ENCODE results near the gene CDYL.

CDYL gene

GRCh38 chr6:4890627-4891026 lies 114.4 kb downstream of the CDYL start:
- H3K4me3 ChIP-seq (replicated peaks; ENCODE audit: low read depth, low read length) = no peak overlapping the region
- DNase-seq (ENCODE audit: extremely low read depth, low read depth) = no peak
- TF ChIP-seq CTCF (IDR thresholded peaks at IDR 0.05; ENCODE audit: low read depth, low read length, missing control alignments) = no peak

- H3K4me3 ChIP-seq (replicated peaks; ENCODE audit: low read depth, low read length) = no peak overlapping the region
Observed at GRCh38 chr6:4891141-4891540, 114.9 kb downstream of the CDYL start.

GRCh38 chr6:4892785-4893485 lies 116.7 kb downstream of the CDYL start:
- no peak for TF ChIP-seq CTCF (IDR thresholded peaks at IDR 0.05; ENCODE audit: low read depth, low read length, missing control alignments)
- no peak overlapping the region for H3K4me3 ChIP-seq (replicated peaks; ENCODE audit: low read depth, low read length)
- DNase-seq (ENCODE audit: extremely low read depth, low read depth) = no peak

More at GRCh38 chr6:4891141-4891540, 114.9 kb downstream of the CDYL start:
- no peak for DNase-seq (ENCODE audit: extremely low read depth, low read depth)
- no peak for TF ChIP-seq CTCF (IDR thresholded peaks at IDR 0.05; ENCODE audit: low read depth, low read length, missing control alignments)

- no peak overlapping the region for H3K4me3 ChIP-seq (replicated peaks; ENCODE audit: low read depth, low read length)
- no peak for DNase-seq (ENCODE audit: extremely low read depth, low read depth)
- TF ChIP-seq CTCF (IDR thresholded peaks at IDR 0.05; ENCODE audit: low read depth, low read length, missing control alignments) = no peak
Observed at GRCh38 chr6:4894049-4894448, 117.8 kb downstream of the CDYL start.

- H3K4me3 ChIP-seq (replicated peaks; ENCODE audit: low read depth, low read length) = no peak overlapping the region
- no peak for TF ChIP-seq CTCF (IDR thresholded peaks at IDR 0.05; ENCODE audit: low read depth, low read length, missing control alignments)
- no peak for DNase-seq (ENCODE audit: extremely low read depth, low read depth)
Observed at GRCh38 chr6:4895971-4896370, 119.8 kb downstream of the CDYL start.

- DNase-seq (ENCODE audit: extremely low read depth, low read depth) = no peak
- H3K4me3 ChIP-seq (replicated peaks; ENCODE audit: low read depth, low read length) = no peak overlapping the region
- no peak for TF ChIP-seq CTCF (IDR thresholded peaks at IDR 0.05; ENCODE audit: low read depth, low read length, missing control alignments)
Observed at GRCh38 chr6:4896401-4896800, 120.2 kb downstream of the CDYL start.
